ENCODE measurements around the gene NEDD4L. TPM values are rescaled to one million over a fixed set of nuclear protein-coding genes. Genes with fewer than 3 reads are reported as not detected.
A peak's percentile ranks its signal among the peaks of the same experiment; 100 is the strongest.

NEDD4L gene
- total RNA-seq, 1 experiment from 2014 or later, result 42.9 TPM

DNA sequence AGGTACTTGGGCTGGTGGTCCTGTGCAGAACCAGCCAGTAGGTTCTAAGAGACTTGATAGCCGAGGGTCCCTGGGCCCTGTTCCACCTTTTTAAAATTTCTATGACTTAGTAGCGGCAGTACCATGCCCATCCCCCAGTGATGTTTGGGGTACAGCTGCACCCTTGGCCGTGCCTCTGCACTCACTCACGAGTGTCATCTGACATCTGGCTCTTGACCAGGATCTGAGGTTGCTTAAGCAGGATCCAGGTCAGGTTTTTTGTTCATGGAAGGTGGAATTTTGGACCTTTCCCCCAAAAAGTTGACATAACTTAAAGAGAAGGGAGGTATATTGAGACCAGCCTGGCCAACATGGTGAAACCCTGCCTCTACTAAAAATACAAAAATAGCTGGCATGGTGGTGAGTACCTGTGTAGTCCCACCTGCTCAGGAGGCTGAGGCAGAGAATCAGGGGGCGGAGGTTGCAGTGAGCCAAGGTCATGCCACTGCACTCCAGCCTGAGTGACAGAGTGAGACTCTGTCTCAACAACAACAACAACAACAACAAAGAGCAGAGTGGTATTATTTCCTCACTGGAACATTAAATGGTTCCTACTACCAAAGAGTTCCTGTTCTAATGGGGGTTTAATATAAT, 163.6 kb downstream of the NEDD4L start:
- CTCF ChIA-PET, result interaction anchor here (0.6 kb wide), 1 partner anchor 163 kb away, joined by 5 read pairs; no protein-coding TSS in a partner anchor
- intact Hi-C loops (cut with micrococcal nuclease; ENCODE audit: unreplicated experiment) (no loop called here), in situ Hi-C loops (cut with HindIII; ENCODE audit: low pct_unique_long_range_greater_than_20kb, low sequenced_read_pairs) (no loop called here)
- POLR2A ChIA-PET, result no interaction called here
- Histone ChIP-seq H3K27me3 (ENCODE audit: control insufficient read depth, insufficient read depth, low read length) (no peaks in the 10 kb centered on the region), H3K4me1 (ENCODE audit: control insufficient read depth, insufficient read depth, low read length) (peaks cover 10% of the 10 kb centered on the region), H3K4me3 (ENCODE audit: low read depth in 2 of 2, low read length in 2 of 2) (no peak overlapping the region), H3K9me3 (ENCODE audit: control insufficient read depth, insufficient read depth, low read depth, low read length) (no peaks in the 10 kb centered on the region), H3K27ac (ENCODE audit: low read length) (no peak overlapping the region), H3K36me3 (ENCODE audit: control insufficient read depth, insufficient read depth, low read length) (no peaks in the 10 kb centered on the region)
- no peak for ATAC-seq
- no peak for DNase-seq (ENCODE audit: low read depth, low spot score)
- TF ChIP-seq TCF7L2 (IDR thresholded peaks at IDR 0.05; ENCODE audit: low read depth, low read length), result no peak
- no peak for TF ChIP-seq SIN3A (IDR thresholded peaks at IDR 0.05; ENCODE audit: borderline replicate concordance, insufficient read depth, low read depth, low read length)
- TF ChIP-seq, protein P1, sequence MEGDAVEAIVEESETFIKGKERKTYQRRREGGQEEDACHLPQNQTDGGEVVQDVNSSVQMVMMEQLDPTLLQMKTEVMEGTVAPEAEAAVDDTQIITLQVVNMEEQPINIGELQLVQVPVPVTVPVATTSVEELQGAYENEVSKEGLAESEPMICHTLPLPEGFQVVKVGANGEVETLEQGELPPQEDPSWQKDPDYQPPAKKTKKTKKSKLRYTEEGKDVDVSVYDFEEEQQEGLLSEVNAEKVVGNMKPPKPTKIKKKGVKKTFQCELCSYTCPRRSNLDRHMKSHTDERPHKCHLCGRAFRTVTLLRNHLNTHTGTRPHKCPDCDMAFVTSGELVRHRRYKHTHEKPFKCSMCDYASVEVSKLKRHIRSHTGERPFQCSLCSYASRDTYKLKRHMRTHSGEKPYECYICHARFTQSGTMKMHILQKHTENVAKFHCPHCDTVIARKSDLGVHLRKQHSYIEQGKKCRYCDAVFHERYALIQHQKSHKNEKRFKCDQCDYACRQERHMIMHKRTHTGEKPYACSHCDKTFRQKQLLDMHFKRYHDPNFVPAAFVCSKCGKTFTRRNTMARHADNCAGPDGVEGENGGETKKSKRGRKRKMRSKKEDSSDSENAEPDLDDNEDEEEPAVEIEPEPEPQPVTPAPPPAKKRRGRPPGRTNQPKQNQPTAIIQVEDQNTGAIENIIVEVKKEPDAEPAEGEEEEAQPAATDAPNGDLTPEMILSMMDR (IDR thresholded peaks at IDR 0.05), result no peak
- no peak for TF ChIP-seq POLR2AphosphoS5 (IDR thresholded peaks at IDR 0.05; ENCODE audit: low read depth, low read length)
- TF ChIP-seq, protein P2, sequence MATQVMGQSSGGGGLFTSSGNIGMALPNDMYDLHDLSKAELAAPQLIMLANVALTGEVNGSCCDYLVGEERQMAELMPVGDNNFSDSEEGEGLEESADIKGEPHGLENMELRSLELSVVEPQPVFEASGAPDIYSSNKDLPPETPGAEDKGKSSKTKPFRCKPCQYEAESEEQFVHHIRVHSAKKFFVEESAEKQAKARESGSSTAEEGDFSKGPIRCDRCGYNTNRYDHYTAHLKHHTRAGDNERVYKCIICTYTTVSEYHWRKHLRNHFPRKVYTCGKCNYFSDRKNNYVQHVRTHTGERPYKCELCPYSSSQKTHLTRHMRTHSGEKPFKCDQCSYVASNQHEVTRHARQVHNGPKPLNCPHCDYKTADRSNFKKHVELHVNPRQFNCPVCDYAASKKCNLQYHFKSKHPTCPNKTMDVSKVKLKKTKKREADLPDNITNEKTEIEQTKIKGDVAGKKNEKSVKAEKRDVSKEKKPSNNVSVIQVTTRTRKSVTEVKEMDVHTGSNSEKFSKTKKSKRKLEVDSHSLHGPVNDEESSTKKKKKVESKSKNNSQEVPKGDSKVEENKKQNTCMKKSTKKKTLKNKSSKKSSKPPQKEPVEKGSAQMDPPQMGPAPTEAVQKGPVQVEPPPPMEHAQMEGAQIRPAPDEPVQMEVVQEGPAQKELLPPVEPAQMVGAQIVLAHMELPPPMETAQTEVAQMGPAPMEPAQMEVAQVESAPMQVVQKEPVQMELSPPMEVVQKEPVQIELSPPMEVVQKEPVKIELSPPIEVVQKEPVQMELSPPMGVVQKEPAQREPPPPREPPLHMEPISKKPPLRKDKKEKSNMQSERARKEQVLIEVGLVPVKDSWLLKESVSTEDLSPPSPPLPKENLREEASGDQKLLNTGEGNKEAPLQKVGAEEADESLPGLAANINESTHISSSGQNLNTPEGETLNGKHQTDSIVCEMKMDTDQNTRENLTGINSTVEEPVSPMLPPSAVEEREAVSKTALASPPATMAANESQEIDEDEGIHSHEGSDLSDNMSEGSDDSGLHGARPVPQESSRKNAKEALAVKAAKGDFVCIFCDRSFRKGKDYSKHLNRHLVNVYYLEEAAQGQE (IDR thresholded peaks at IDR 0.05; ENCODE audit: insufficient read depth in 1 of 2, low read depth in 2 of 2, low read length in 1 of 2), result no peak
- BruUV-seq (replicated peaks), result no TSS peak

DNA sequence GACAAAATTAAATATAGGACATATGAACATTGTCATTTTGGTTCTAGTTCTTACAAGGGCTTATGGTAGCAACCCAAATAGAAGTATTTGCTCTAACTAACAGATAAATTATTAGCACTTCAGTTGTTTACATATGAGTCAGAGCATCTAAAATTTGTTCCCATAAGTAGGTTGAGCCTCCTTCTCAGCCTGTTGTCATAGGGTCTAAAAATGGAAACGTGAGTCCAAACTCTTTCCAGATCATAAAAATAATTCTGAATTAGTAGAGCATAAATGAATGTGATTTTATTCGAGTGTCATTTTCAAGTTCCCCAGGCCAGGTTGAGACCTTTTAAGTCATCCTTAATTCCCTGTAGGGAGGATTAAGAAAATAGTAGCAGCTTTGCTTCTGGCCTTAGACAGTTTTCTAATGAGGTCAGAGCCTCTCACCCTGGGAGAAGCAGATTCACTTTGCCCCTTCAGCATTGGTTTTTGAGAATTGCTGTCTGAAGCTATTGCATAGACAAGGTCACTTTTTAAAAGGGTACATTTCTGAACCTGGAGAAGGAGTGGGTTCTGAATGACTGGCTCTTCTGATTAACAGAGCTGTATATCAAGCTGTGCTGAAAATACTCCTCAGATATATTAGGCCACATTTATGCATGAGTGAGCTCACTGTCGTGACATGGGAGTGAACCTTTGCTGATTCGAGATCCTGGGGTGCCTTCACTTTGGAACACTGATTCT, 164.3 kb downstream of the NEDD4L start:
- BruUV-seq (replicated peaks), result no TSS peak
- intact Hi-C loops (cut with micrococcal nuclease; ENCODE audit: unreplicated experiment) (no loop called here), in situ Hi-C loops (cut with HindIII; ENCODE audit: low pct_unique_long_range_greater_than_20kb, low sequenced_read_pairs) (no loop called here)
- TF ChIP-seq POLR2AphosphoS5 (IDR thresholded peaks at IDR 0.05; ENCODE audit: low read depth, low read length), result no peak
- TF ChIP-seq, protein P1 (IDR thresholded peaks at IDR 0.05), result no peak
- TF ChIP-seq TCF7L2 (IDR thresholded peaks at IDR 0.05; ENCODE audit: low read depth, low read length), result no peak
- no peak for TF ChIP-seq SIN3A (IDR thresholded peaks at IDR 0.05; ENCODE audit: borderline replicate concordance, insufficient read depth, low read depth, low read length)
- TF ChIP-seq, protein P2 (IDR thresholded peaks at IDR 0.05; ENCODE audit: insufficient read depth in 1 of 2, low read depth in 2 of 2, low read length in 1 of 2), result no peak
- no peak overlapping the region; the same call in 1 of the 2 replicates for H3K27ac ChIP-seq (ENCODE audit: low read length)
- no peak for DNase-seq (ENCODE audit: low read depth, low spot score)
- ATAC-seq, result peak; percentile 56; the same call in 1 of the 2 replicates
- peaks cover 10% of the 10 kb centered on the region for H3K4me1 ChIP-seq (ENCODE audit: control insufficient read depth, insufficient read depth, low read length)
- no peaks in the 10 kb centered on the region for H3K36me3 ChIP-seq (ENCODE audit: control insufficient read depth, insufficient read depth, low read length)
- H3K9me3 ChIP-seq (ENCODE audit: control insufficient read depth, insufficient read depth, low read depth, low read length), result no peaks in the 10 kb centered on the region
- H3K27me3 ChIP-seq (ENCODE audit: control insufficient read depth, insufficient read depth, low read length), result no peaks in the 10 kb centered on the region
- CTCF ChIA-PET, result interaction anchor here (0.6 kb wide), 1 partner anchor 162 kb away, joined by 5 read pairs; no protein-coding TSS in a partner anchor
- POLR2A ChIA-PET, result no interaction called here
- no peak overlapping the region for H3K4me3 ChIP-seq (ENCODE audit: low read depth in 2 of 2, low read length in 2 of 2)
